ENCODE data around the gene SLC44A3.

The SLC44A3 gene

GRCh38 chr1:94919241-94920030 is 99.3 kb downstream of the SLC44A3 start:
- no peak overlapping the region for H3K4me3 Mint-ChIP-seq
- H3K9me3 Mint-ChIP-seq, result no peaks in the 10 kb centered on the region
- H3K27ac Mint-ChIP-seq, result no peak overlapping the region
- H3K36me3 Mint-ChIP-seq, result no peaks in the 10 kb centered on the region
- H3K27me3 Mint-ChIP-seq, result peaks cover 32% of the 10 kb centered on the region
- no peak for ATAC-seq
- H3K4me1 Mint-ChIP-seq, result peaks cover 5% of the 10 kb centered on the region

GRCh38 chr1:94920061-94920460 is 99.9 kb downstream of the SLC44A3 start:
- Mint-ChIP-seq H3K27me3 (peaks cover 39% of the 10 kb centered on the region), H3K4me1 (peaks cover 9% of the 10 kb centered on the region), H3K9me3 (no peaks in the 10 kb centered on the region), H3K36me3 (no peaks in the 10 kb centered on the region), H3K27ac (no peak overlapping the region), H3K4me3 (no peak overlapping the region)
- ATAC-seq, result no peak

- Mint-ChIP-seq H3K4me3 (no peak overlapping the region), H3K27me3 (peaks cover 32% of the 10 kb centered on the region), H3K27ac (no peak overlapping the region), H3K9me3 (no peaks in the 10 kb centered on the region), H3K36me3 (no peaks in the 10 kb centered on the region), H3K4me1 (peaks cover 21% of the 10 kb centered on the region)
- no peak for ATAC-seq
Observed at GRCh38 chr1:94921977-94922376, 101.8 kb downstream of the SLC44A3 start.

GRCh38 chr1:94922761-94923331 is 102.7 kb downstream of the SLC44A3 start:
- peaks cover 27% of the 10 kb centered on the region for H3K4me1 Mint-ChIP-seq
- H3K27ac Mint-ChIP-seq, result no peak overlapping the region
- H3K4me3 Mint-ChIP-seq, result no peak overlapping the region
- no peaks in the 10 kb centered on the region for H3K36me3 Mint-ChIP-seq
- no peaks in the 10 kb centered on the region for H3K9me3 Mint-ChIP-seq
- peaks cover 38% of the 10 kb centered on the region for H3K27me3 Mint-ChIP-seq
- ATAC-seq, result no peak

GRCh38 chr1:94925004-94925403 is 104.8 kb downstream of the SLC44A3 start:
- no peak overlapping the region for H3K27ac Mint-ChIP-seq
- peaks cover 27% of the 10 kb centered on the region for H3K4me1 Mint-ChIP-seq
- no peaks in the 10 kb centered on the region for H3K36me3 Mint-ChIP-seq
- peak overlapping the region; percentile 82 for H3K4me3 Mint-ChIP-seq
- ATAC-seq, result no peak
- H3K27me3 Mint-ChIP-seq, result peaks cover 39% of the 10 kb centered on the region
- no peaks in the 10 kb centered on the region for H3K9me3 Mint-ChIP-seq

GRCh38 chr1:94925561-94926125 is 105.5 kb downstream of the SLC44A3 start:
- ATAC-seq, result no peak
- H3K27me3 Mint-ChIP-seq, result peaks cover 39% of the 10 kb centered on the region
- no peaks in the 10 kb centered on the region for H3K9me3 Mint-ChIP-seq

GRCh38 chr1:94926126-94926914 is 106.2 kb downstream of the SLC44A3 start:
- peak overlapping the region; percentile 82 for H3K4me3 Mint-ChIP-seq
- ATAC-seq, result peak; percentile 55
- no peak overlapping the region for H3K27ac Mint-ChIP-seq
- H3K9me3 Mint-ChIP-seq, result no peaks in the 10 kb centered on the region
- peaks cover 27% of the 10 kb centered on the region for H3K4me1 Mint-ChIP-seq
- H3K27me3 Mint-ChIP-seq, result peaks cover 39% of the 10 kb centered on the region
- H3K36me3 Mint-ChIP-seq, result no peaks in the 10 kb centered on the region

More at GRCh38 chr1:94925561-94926125, 105.5 kb downstream of the SLC44A3 start:
- peak overlapping the region; percentile 82 for H3K4me3 Mint-ChIP-seq
- H3K27ac Mint-ChIP-seq, result no peak overlapping the region
- H3K36me3 Mint-ChIP-seq, result no peaks in the 10 kb centered on the region
- peaks cover 27% of the 10 kb centered on the region for H3K4me1 Mint-ChIP-seq

GRCh38 chr1:94926915-94927404 is 106.8 kb downstream of the SLC44A3 start, which contains the start of gene CNN3:
Gene CNN3 (minus strand): TSS chr1:94927110. CDS start chr1:94926894, 216 bp downstream.
- Mint-ChIP-seq H3K4me3 (peak within 1 kb of the TSS; percentile 82), H3K36me3 (no peaks in the 10 kb centered on the region), H3K9me3 (no peaks in the 10 kb centered on the region), H3K4me1 (peaks cover 27% of the 10 kb centered on the region), H3K27me3 (peaks cover 39% of the 10 kb centered on the region), H3K27ac (peak within 1 kb of the TSS; percentile 71)
- ATAC-seq, result peak; percentile 90

- H3K4me3 Mint-ChIP-seq, result peak overlapping the region; percentile 79
- H3K36me3 Mint-ChIP-seq, result no peaks in the 10 kb centered on the region
- H3K27me3 Mint-ChIP-seq, result peaks cover 39% of the 10 kb centered on the region
- peak overlapping the region; percentile 71 for H3K27ac Mint-ChIP-seq
- no peaks in the 10 kb centered on the region for H3K9me3 Mint-ChIP-seq
- ATAC-seq, result no peak
- peaks cover 27% of the 10 kb centered on the region for H3K4me1 Mint-ChIP-seq
Observed at GRCh38 chr1:94927405-94928175, 107.4 kb downstream of the SLC44A3 start.

GRCh38 chr1:94928293-94928939 is 108.3 kb downstream of the SLC44A3 start:
- H3K4me3 Mint-ChIP-seq, result peak overlapping the region; percentile 79
- no peak overlapping the region for H3K27ac Mint-ChIP-seq
- H3K27me3 Mint-ChIP-seq, result peaks cover 35% of the 10 kb centered on the region
- no peaks in the 10 kb centered on the region for H3K9me3 Mint-ChIP-seq
- H3K4me1 Mint-ChIP-seq, result peaks cover 27% of the 10 kb centered on the region
- ATAC-seq, result no peak
- H3K36me3 Mint-ChIP-seq, result no peaks in the 10 kb centered on the region

GRCh38 chr1:94929351-94930217 is 109.4 kb downstream of the SLC44A3 start:
- Mint-ChIP-seq H3K27me3 (peaks cover 24% of the 10 kb centered on the region), H3K4me3 (no peak overlapping the region), H3K9me3 (no peaks in the 10 kb centered on the region), H3K27ac (no peak overlapping the region), H3K36me3 (no peaks in the 10 kb centered on the region), H3K4me1 (peaks cover 22% of the 10 kb centered on the region)
- no peak for ATAC-seq

GRCh38 chr1:94931254-94931841 is 111.2 kb downstream of the SLC44A3 start:
- H3K27me3 Mint-ChIP-seq, result peaks cover 8% of the 10 kb centered on the region
- no peaks in the 10 kb centered on the region for H3K9me3 Mint-ChIP-seq
- no peaks in the 10 kb centered on the region for H3K36me3 Mint-ChIP-seq
- peaks cover 6% of the 10 kb centered on the region for H3K4me1 Mint-ChIP-seq
- no peak overlapping the region for H3K27ac Mint-ChIP-seq
- ATAC-seq, result no peak
- H3K4me3 Mint-ChIP-seq, result no peak overlapping the region

GRCh38 chr1:94934551-94934950 is 114.4 kb downstream of the SLC44A3 start:
- Mint-ChIP-seq H3K9me3 (no peaks in the 10 kb centered on the region), H3K27ac (no peak overlapping the region), H3K36me3 (no peaks in the 10 kb centered on the region), H3K27me3 (peaks cover 9% of the 10 kb centered on the region), H3K4me1 (no peaks in the 10 kb centered on the region), H3K4me3 (no peak overlapping the region)
- no peak for ATAC-seq
